Right lung (tissue), 5 donors: ENCODE measurements around the gene RSAD1. TPM values are rescaled to one million over a fixed set of nuclear protein-coding genes. Genes with fewer than 3 reads are reported as not detected.

Experiments used
- DNase-seq, 2 donors: peaks; one replicate each; pipeline ENCODE4 v3.0.0-alpha.2; 2013
- polyA plus RNA-seq, 5 donors: library from polyadenylated mRNA; unstranded; fragments of 120-200 nt; gene quantifications; one replicate each; pipeline versions ENCODE4 v1.2.1 to v1.2.3, GENCODE V29; 2013; ENCODE audit warnings: inconsistent platforms in 1 of 5, low replicate concordance in 1 of 5; ENCODE audit not compliant: insufficient read length in 5 of 5, insufficient read depth in 1 of 5

Gene RSAD1
- polyA plus RNA-seq, 5 donors = 41.2 to 56.4 (median 50.3) TPM

- no peak for DNase-seq
Observed at GRCh38 chr17:50453901-50454300, 24.8 kb upstream of the RSAD1 start.

DNA sequence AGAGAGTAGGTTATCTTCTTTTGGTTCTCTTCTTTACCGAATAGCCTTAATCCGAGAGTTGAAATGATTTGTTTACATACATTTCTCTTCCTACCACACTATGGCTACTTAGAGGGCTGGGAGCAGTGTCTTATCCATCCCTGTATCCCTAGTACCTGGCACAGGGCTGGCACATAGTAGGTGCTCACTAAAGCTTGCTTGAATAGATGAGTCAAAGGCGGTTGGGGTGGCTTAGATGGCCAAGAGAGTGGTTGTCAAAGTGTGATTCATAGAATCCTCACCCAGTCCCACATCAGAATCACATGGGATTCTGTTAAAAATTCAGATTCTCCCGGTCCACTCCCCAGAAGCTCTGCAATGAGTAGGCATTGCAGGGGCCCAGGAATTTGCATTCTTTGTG is 21.0 kb upstream of the RSAD1 start:
- DNase-seq = no peak

- no peak for DNase-seq
Observed at GRCh38 chr17:50458270-50458669, 20.4 kb upstream of the RSAD1 start.

DNA sequence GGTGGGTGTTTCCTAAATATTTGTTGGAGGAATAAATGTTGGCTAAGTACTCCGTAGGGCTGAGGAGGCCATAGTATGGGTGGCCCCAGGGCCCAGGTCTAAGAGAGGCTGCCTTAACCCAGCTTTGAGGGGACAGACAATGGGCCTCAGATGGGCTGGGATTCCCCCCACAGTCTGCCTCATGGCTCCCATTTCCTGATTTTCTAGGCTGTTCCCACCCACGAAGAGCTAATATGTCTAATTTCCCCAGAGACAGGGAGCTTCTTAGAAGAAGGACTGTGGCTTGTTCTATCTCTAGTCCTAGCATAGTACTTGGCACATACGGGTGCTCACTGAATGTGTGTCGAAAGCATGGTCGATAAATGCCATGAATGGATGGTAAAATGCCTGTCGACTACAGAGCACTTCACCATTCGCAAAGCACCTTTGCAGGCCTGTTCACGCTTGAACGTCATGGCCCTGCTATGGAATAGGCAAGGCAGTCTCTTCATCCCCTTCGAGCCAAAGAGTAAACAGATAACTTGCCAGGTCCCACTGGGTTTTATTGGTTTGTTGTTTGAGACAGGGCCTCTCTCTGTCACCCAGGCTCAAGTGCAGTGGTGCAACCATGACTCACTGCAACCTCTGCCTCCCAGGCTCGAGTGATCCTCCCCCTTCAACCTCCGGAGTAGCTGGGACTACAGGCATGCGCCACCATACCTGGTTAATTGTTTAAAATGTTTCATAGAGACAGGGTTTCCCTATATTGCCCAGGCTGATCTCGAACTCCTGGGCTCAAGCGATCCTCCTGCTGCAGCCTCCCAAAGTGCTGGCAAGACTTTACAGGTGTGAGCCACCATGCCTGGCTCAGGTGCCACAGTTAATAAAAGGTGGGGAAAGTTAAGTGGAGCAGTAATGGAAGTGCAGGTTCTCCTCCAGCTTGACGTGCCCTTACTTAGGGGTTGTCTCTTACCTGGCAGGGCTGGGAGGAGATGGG is 19.7 kb upstream of the RSAD1 start:
- DNase-seq = no peak

- DNase-seq = no peak
Observed at GRCh38 chr17:50459756-50460155, 18.9 kb upstream of the RSAD1 start.

DNA sequence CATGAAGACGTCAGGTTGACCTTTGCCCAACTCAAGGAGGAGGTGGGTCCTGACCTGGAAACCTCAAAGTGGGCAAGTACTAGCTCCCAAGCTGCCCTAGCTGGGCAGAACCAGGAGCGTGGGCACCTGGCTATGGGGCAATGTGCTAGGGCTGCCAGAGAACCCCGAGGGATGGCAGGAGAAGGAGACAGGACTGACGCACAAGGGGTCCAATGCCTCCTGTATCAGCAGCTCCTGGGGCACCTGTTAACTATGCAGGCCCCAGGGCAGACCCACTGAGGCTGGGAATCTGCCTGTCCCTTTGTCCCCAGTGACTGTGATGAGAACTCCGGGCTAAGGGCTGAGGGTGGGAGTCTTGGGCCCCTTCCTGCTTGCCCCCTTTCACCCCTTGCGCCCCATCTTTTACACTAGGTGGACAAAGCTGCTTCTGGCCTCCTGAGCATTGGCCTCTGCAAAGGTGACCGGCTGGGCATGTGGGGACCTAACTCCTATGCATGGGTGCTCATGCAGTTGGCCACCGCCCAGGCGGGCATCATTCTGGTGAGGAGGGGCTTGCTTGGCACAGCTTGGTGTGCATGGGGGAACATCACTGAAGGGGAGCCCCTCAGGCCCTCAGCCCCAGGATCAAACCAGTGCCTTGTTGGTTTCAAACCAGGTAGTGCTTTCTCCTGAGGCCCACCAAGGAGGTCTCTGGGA is 17.7 kb upstream of the RSAD1 start:
- no peak for DNase-seq

DNA sequence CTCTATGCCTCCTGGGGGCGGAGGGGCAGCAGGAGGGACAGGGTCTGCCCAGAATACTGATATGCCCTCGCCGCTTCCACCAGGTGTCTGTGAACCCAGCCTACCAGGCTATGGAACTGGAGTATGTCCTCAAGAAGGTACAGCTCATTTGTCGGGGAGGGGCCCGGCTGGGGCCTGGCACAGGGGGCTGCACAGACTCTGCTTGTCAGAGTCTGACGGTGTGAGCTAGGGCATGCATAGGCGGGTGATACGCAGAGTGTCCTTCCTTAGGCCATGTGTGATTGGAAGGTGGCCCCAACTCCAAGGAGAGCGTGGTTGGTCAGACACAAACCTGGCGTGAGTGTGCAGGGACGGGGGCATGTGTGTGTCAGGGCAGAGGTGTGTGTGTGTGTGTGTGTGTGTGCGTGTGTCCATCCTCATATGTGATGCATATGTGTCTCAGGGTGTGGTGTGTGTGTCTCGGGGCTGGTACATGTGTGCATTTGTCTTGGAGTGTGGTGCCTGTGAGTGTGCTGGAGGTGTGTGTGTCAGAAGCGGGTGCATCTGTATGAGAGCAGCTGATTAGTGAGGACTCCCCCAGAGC is 17.0 kb upstream of the RSAD1 start:
- no peak for DNase-seq

DNA sequence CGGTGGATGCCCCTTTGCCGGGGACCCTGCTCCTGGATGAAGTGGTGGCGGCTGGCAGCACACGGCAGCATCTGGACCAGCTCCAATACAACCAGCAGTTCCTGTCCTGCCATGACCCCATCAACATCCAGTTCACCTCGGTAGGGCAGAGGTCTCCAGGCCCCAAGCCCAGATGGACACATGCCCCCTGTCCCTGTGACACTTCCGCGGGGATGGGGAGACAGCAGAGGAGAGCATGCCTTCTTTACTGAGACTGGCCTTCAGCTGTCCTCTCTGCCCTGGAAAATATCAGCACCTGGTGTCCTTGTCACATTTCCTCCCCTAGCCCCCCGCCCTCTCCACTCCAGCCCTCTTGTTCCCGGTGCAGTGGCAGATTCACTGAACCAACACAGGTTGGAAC is 16.2 kb upstream of the RSAD1 start:
- no peak for DNase-seq

DNA sequence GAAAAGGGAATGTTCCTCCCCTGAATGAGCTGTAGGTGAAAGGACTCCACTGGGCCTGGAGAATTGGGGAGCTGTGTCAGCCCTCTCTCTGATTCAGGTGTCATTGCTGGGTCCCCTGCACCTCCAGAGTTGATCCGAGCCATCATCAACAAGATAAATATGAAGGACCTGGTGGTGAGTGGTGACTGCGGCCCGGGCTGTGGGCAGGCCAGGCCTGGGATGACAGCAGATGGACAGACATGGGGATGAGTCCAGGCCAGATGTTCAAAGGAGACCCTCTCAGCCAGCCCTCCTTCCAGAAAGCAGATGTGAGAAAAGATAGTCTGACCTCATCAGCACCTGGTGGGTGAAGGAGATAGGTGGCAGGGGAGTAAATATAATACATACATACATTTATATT is 14.5 kb upstream of the RSAD1 start:
- DNase-seq = no peak

- DNase-seq = no peak
Observed at GRCh38 chr17:50464736-50465135, 13.9 kb upstream of the RSAD1 start.

- no peak for DNase-seq
Observed at GRCh38 chr17:50465171-50465570, 13.5 kb upstream of the RSAD1 start.

GRCh38 chr17:50465635-50466034 is 13.0 kb upstream of the RSAD1 start:
- no peak for DNase-seq

GRCh38 chr17:50466371-50467113 is 12.1 kb upstream of the RSAD1 start:
- no peak for DNase-seq

- no peak for DNase-seq
Observed at GRCh38 chr17:50467114-50467854, 11.4 kb upstream of the RSAD1 start.

GRCh38 chr17:50467855-50468303 is 10.8 kb upstream of the RSAD1 start:
- no peak for DNase-seq

DNA sequence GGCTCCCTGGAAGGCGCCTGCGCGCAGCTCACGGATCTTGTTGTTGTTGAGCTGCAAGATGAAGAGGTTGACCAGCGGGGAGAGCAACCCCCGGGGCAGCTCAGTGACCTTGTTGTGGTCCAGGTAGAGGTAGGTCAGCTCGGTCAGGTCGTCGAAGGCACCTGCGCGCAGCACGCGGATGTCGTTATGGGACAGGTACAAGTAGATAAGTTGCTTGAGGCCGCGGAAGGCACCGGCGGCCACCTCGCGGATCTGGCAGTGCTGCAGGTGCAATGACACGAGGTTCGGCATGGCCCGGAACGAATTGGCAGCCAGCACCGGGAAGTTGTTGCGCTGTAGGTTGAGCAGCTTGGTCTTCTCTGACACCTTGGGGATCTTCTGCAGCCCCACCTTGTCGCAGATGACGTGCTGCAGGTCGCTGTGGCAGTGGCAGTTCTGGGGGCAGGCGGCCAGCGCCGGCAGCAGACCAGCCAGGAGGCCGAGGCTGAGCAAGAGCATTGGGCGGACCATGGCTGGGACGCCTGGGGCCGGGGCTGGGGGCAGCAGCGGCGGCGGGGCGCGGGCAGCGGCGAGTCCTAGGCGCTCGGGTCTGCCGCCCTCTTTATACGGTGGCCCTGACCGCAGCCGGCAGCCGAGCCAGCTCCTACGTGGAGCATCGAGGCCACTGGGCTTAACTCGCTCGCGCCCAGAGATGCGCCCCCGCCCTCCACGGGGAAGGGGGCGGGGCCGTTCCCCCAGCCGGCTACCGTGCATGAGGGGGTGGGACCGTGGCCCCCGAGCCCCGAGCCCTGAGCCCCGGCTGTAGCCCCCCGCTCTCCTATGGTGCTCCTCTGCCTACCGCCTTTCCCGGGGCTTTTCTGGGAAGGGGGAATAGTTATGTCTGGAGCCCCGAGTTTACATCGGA is 10.1 kb upstream of the RSAD1 start, which contains the start of gene CHAD:
Gene CHAD, minus strand, starts transcription at position 577 of the 904 bp plus-strand sequence. Its CDS starts 67 bp downstream, at position 510.
- DNase-seq = peak in 1 of 2 donors; percentile 10

- peak in 1 of 2 donors; percentile 21 for DNase-seq
Observed at GRCh38 chr17:50469208-50469605, 9.5 kb upstream of the RSAD1 start.

- DNase-seq = no peak
Observed at GRCh38 chr17:50469671-50470305, 8.9 kb upstream of the RSAD1 start.

GRCh38 chr17:50470426-50470825 is 8.2 kb upstream of the RSAD1 start:
- no peak for DNase-seq
